ENCODE measurements around the gene TMEM130.
A peak's percentile ranks its signal among the peaks of the same experiment; 100 is the strongest.
"Not testable (repeated sequence)": the region's sequence is repeated elsewhere in the genome, so short reads cannot be mapped to it uniquely, and the experiment has no call there.

TMEM130 gene

GRCh38 chr7:98878365-98879197, 8.8 kb upstream of the TMEM130 start, which contains the start of gene TRRAP:
Gene TRRAP, plus strand, starts transcription at chr7:98878532. Its CDS starts 2,619 bp downstream, at chr7:98881151.
- DNase-seq (ENCODE audit: insufficient read length, low spot score) (peak; percentile 87), FAIRE-seq (no peak)

GRCh38 chr7:98877692-98878364, 8.0 kb upstream of the TMEM130 start:
- no peak for FAIRE-seq
- no peak for DNase-seq (ENCODE audit: insufficient read length, low spot score)

- DNase-seq (ENCODE audit: insufficient read length, low spot score) (no peak), FAIRE-seq (no peak)
Measured at GRCh38 chr7:98877146-98877545, 7.3 kb upstream of the TMEM130 start.

- DNase-seq (ENCODE audit: insufficient read length, low spot score) (no peak), FAIRE-seq (no peak)
Measured at GRCh38 chr7:98875501-98875900, 5.7 kb upstream of the TMEM130 start.

GRCh38 chr7:98874942-98875341, 5.1 kb upstream of the TMEM130 start:
- no peak for FAIRE-seq

GRCh38 chr7:98873610-98874009, 3.8 kb upstream of the TMEM130 start:
- not testable (repeated sequence) for DNase-seq (ENCODE audit: insufficient read length, low spot score); FAIRE-seq

More at GRCh38 chr7:98874942-98875341, 5.1 kb upstream of the TMEM130 start:
- no peak for DNase-seq (ENCODE audit: insufficient read length, low spot score)

- FAIRE-seq, result no peak
- no peak for DNase-seq (ENCODE audit: insufficient read length, low spot score)
Measured at GRCh38 chr7:98872328-98872924, 2.6 kb upstream of the TMEM130 start.

GRCh38 chr7:98870807-98871491, 1.1 kb upstream of the TMEM130 start:
- DNase-seq (ENCODE audit: insufficient read length, low spot score), result no peak
- FAIRE-seq, result no peak

GRCh38 chr7:98870121-98870651, 372 bp upstream of the TMEM130 start:
- FAIRE-seq, result no peak
- peak; percentile 75 for DNase-seq (ENCODE audit: insufficient read length, low spot score)

GRCh38 chr7:98869027-98869596, 702 bp downstream of the TMEM130 start:
- DNase-seq (ENCODE audit: insufficient read length, low spot score) (no peak), FAIRE-seq (no peak)

GRCh38 chr7:98868450-98868849, 1.4 kb downstream of the TMEM130 start:
- no peak for DNase-seq (ENCODE audit: insufficient read length, low spot score)
- FAIRE-seq, result no peak

- FAIRE-seq (no peak), DNase-seq (ENCODE audit: insufficient read length, low spot score) (no peak)
Measured at GRCh38 chr7:98866765-98867164, 3.0 kb downstream of the TMEM130 start.

- DNase-seq (ENCODE audit: insufficient read length, low spot score), result no peak
- FAIRE-seq, result no peak
Measured at GRCh38 chr7:98866351-98866750, 3.5 kb downstream of the TMEM130 start.

GRCh38 chr7:98864731-98865453, 4.9 kb downstream of the TMEM130 start:
- DNase-seq (ENCODE audit: insufficient read length, low spot score), result no peak
- FAIRE-seq, result no peak

GRCh38 chr7:98863601-98864000, 6.2 kb downstream of the TMEM130 start:
- DNase-seq (ENCODE audit: insufficient read length, low spot score), result no peak

GRCh38 chr7:98862716-98863420, 6.9 kb downstream of the TMEM130 start:
- no peak for FAIRE-seq
- DNase-seq (ENCODE audit: insufficient read length, low spot score), result no peak

More at GRCh38 chr7:98863601-98864000, 6.2 kb downstream of the TMEM130 start:
- no peak for FAIRE-seq

- FAIRE-seq (no peak), DNase-seq (ENCODE audit: insufficient read length, low spot score) (no peak)
Measured at GRCh38 chr7:98862203-98862602, 7.6 kb downstream of the TMEM130 start.

- DNase-seq (ENCODE audit: insufficient read length, low spot score) (no peak), FAIRE-seq (no peak)
Measured at GRCh38 chr7:98860071-98860470, 9.7 kb downstream of the TMEM130 start.
